K562 (cell line): ENCODE results near the gene NRG3. TPM values are rescaled to one million over a fixed set of nuclear protein-coding genes. Genes with fewer than 3 reads are reported as not detected.

ENCODE experiments used
- ATAC-seq: fragments of 200-7000 bp; cut with Tn5 transposase; 3 replicates; pipeline ENCODE4 v1.9.1; 2020; ENCODE audit warnings: moderate library complexity
- BruUV-seq: library from RNA; stranded (reverse); fragments of 400-500 nt; replicated peaks from 2 replicates; lab custom pipeline; 2021; lab: Mats Ljungman, UMichigan
- CTCF ChIA-PET: fragments of 300-600 bp; formaldehyde crosslinking; extraction: SDS; loops from one replicate; lab custom pipeline; 2021; ENCODE audit warnings: low intra/inter-chr PET ratio; lab: Yijun Ruan, JAX
- POLR2A ChIA-PET: fragments of 300-600, 350-650 bp; sonication (Branson Sonifier 250); formaldehyde crosslinking; extraction: SDS; loops from one replicate; lab custom pipeline; 2021; ENCODE audit warnings: antibody characterized with exemption, inconsistent platforms; lab: Yijun Ruan, JAX
- DNase-seq, 4 experiments: peaks; one replicate each; pipeline versions ENCODE4 v3.0.0 to v3.0.0-alpha.2; 2011 to 2018; ENCODE audit warnings: low spot score in 3 of 4, mixed read lengths in 3 of 4; ENCODE audit errors: extremely low read depth in 1 of 4
- FAIRE-seq: peaks from 2 replicates; lab custom pipeline; 2011; peaks lifted over from hg19 to GRCh38; lab: Jason Lieb, UNC
- H2AFZ ChIP-seq: 2 replicates; pipeline ENCODE4 v1.6.0; 2011; ENCODE audit warnings: low read depth, low read length, control low read depth, inconsistent platforms
- H3K27ac ChIP-seq: fragments of 200-600 bp; 3 replicates; pipeline ENCODE4 v1.8.0; 2011; ENCODE audit warnings: low read depth, mild to moderate bottlenecking, control low read depth, inconsistent platforms, low read length, moderate library complexity, mixed read lengths; ENCODE audit errors: extremely low read depth
- H3K27me3 ChIP-seq, 2 experiments: fragments of 300-600 bp in 1 of 2; 2 replicates in 1 of 2; 3 replicates in 1 of 2; pipeline versions ENCODE4 v1.6.0 to v1.8.0; 2011; ENCODE audit warnings: inconsistent platforms in 2 of 2, low read length in 2 of 2, mild to moderate bottlenecking in 1 of 2, mixed read lengths in 1 of 2, moderate library complexity in 1 of 2; ENCODE audit not compliant: control insufficient read depth in 2 of 2, insufficient read depth in 2 of 2
- H3K36me3 ChIP-seq: fragments of 300-600 bp; 3 replicates; pipeline ENCODE4 v1.8.0; 2011; ENCODE audit warnings: mild to moderate bottlenecking, low read length, inconsistent platforms; ENCODE audit not compliant: control insufficient read depth, insufficient read depth
- H3K4me1 ChIP-seq, 2 experiments: fragments of 200-600 bp in 1 of 2; replicated peaks in 1 of 2; 2 replicates in 1 of 2; 3 replicates in 1 of 2; pipeline versions ENCODE4 v1.5.1 to v1.8.0; 2011; ENCODE audit warnings: inconsistent platforms in 2 of 2, low read length in 2 of 2, mild to moderate bottlenecking in 1 of 2, mixed read lengths in 1 of 2, moderate library complexity in 1 of 2; ENCODE audit not compliant: control insufficient read depth in 2 of 2, insufficient read depth in 2 of 2
- H3K4me2 ChIP-seq: 2 replicates; pipeline ENCODE4 v1.6.1; 2011; ENCODE audit warnings: low read length, control low read depth, inconsistent platforms, mixed read lengths; ENCODE audit not compliant: insufficient read depth
- H3K4me3 ChIP-seq: fragments of 200-600 bp; sonication (generic), shearing (Covaris generic); 2 replicates; pipeline ENCODE4 v1.5.1; 2016; ENCODE audit warnings: control low read depth, inconsistent platforms
- H3K79me2 ChIP-seq: fragments of 200-600 bp; 3 replicates; pipeline ENCODE4 v1.8.0; 2011; ENCODE audit warnings: low read length, inconsistent platforms; ENCODE audit not compliant: control insufficient read depth, insufficient read depth
- H3K9ac ChIP-seq, 2 experiments: 2 replicates each; pipeline versions ENCODE4 v1.6.0 to v1.6.1; 2011; ENCODE audit warnings: low read depth in 2 of 2, low read length in 2 of 2, control low read depth in 1 of 2, inconsistent platforms in 1 of 2, mild to moderate bottlenecking in 1 of 2, mixed read lengths in 1 of 2; ENCODE audit not compliant: insufficient read depth in 1 of 2
- H3K9me1 ChIP-seq: one replicate; pipeline ENCODE4 v1.6.0; 2011; ENCODE audit warnings: inconsistent platforms, mild to moderate bottlenecking, low read length, moderate library complexity; ENCODE audit not compliant: control insufficient read depth, insufficient read depth
- H3K9me3 ChIP-seq: replicated peaks from 2 replicates; pipeline ENCODE4 v1.5.1; 2011; ENCODE audit warnings: low read depth, low read length, inconsistent platforms; ENCODE audit not compliant: control insufficient read depth, insufficient read depth
- H4K20me1 ChIP-seq: replicated peaks from 2 replicates; pipeline ENCODE4 v1.6.1; 2011; ENCODE audit warnings: low read length, inconsistent platforms, mixed read lengths; ENCODE audit not compliant: control insufficient read depth, insufficient read depth
- ERF ChIP-seq: fragments of 450-650 bp; formaldehyde crosslinking; IDR thresholded peaks from 2 replicates; pipeline ENCODE4 v1.4.0; 2020; ENCODE audit warnings: mild to moderate bottlenecking, mixed read lengths
- POLR3G ChIP-seq: IDR thresholded peaks from 2 replicates; pipeline ENCODE4 v1.6.1; 2011; ENCODE audit not compliant: insufficient read length, insufficient replicate concordance; ENCODE audit errors: extremely low read depth
- POU5F1 ChIP-seq: fragments of 150-350 bp; IDR thresholded peaks from 2 replicates; pipeline ENCODE4 v1.6.1; 2014; ENCODE audit warnings: borderline replicate concordance, low read length, low read depth, mild to moderate bottlenecking; ENCODE audit not compliant: partially characterized antibody
- RCOR1 ChIP-seq, 2 experiments: IDR thresholded peaks; 2 replicates each; pipeline ENCODE4 v1.6.1; 2012; ENCODE audit warnings: low read depth in 2 of 2, low read length in 2 of 2, borderline replicate concordance in 1 of 2, improper control_type of control experiment in 1 of 2
- ZKSCAN1 ChIP-seq: fragments of 150-350 bp; IDR thresholded peaks from 2 replicates; pipeline ENCODE4 v1.6.1; 2016; ENCODE audit warnings: low read depth, low read length
- WGBS: fragments of 100-300 bp; shearing (Covaris generic); methylation state at CpG from one replicate; pipeline ENCODE4 v1.1.6; 2016; ENCODE audit warnings: low coverage, mixed read lengths; ENCODE audit not compliant: insufficient coverage; ENCODE audit errors: missing lambda C conversion rate; 5-methylcytosine and 5-hydroxymethylcytosine counted together
- in situ Hi-C: fragments of 300-500 bp; cut with MboI; formaldehyde crosslinking; loops from 4 replicates; pipeline ENCODE4 v1.15.0; 2018; ENCODE audit warnings: inconsistent platforms, mixed read lengths
- intact Hi-C: fragments of 100-400 bp; cut with micrococcal nuclease; formaldehyde crosslinking; loops from 2 replicates; pipeline ENCODE4 v1.14.2; 2022
- polyA plus RNA-seq, 8 experiments: library from polyadenylated mRNA; depleted of rRNA in 4 of 8; stranded (reverse) in 5 of 8; unstranded in 3 of 8; fragments of >200 nt; fragmentation: Nextera tagmentation in 2 of 8; fragmentation: Illumina TruSeq in 1 of 8; extraction: Ambion mirVana in 2 of 8; extraction: Trizol in 1 of 8; gene quantifications; 2 replicates each; pipeline versions ENCODE4 v1.2.1 to v1.2.3, GENCODE V29; 2011 to 2014; ENCODE audit warnings: inconsistent platforms in 1 of 8, missing spikeins in 1 of 8
- total RNA-seq, 7 experiments: library from RNA; depleted of rRNA in 6 of 7; stranded (reverse); fragments of >200 nt in 6 of 7; fragmentation: Illumina TruSeq in 2 of 7; extraction: Trizol in 2 of 7; gene quantifications; 2 replicates each; pipeline versions ENCODE4 v1.2.1 to v1.2.3, GENCODE V29; 2011 to 2021; ENCODE audit warnings: low replicate concordance in 1 of 7
- TF ChIP-seq, protein P1 (sequence below), 2 experiments: fragments of 200-800 bp in 1 of 2; sonication (Bioruptor generic) in 1 of 2; sonication (generic) in 1 of 2; formaldehyde crosslinking in 1 of 2; IDR thresholded peaks in 1 of 2; conservative IDR thresholded peaks in 1 of 2; 2 replicates each; pipeline versions ENCODE4 v1.5.0 to v1.6.1; 2016 to 2020; ENCODE audit warnings: missing compliant biosample characterization in 1 of 2, missing genetic modification characterization in 1 of 2, missing genetic modification reagents in 1 of 2

Gene NRG3
- total and polyA plus RNA-seq, 9 of the 15 experiments (the other 6 are each of a cell fraction or from before 2014, with no cell fraction given) = not detected

DNA sequence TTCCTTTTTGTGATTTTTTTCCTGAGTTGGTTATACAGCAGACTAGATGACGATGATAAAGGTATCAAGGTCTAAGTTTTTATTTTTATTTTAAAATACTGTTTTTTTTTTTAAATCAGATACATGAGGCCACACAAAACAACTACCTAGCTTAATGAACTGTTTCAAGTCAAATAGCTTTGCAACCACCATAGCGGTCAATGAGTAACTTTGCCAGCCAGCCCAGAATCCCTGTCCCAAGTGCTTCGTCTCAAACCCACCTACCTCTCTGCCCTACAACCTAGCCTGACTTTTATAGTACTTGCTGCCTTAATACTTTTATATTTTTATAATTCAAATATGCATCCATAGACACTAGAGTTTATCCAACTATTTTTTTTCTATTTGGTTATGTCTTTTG, 676.5 kb downstream of the NRG3 start:
- Histone ChIP-seq H3K27me3 (no peaks in the 10 kb centered on the region), H3K4me3 (no peak overlapping the region), H3K9me3 (no peaks in the 10 kb centered on the region), H3K4me2 (no peak overlapping the region), H3K4me1 (no peaks in the 10 kb centered on the region), H2AFZ (no peak overlapping the region), H3K36me3 (no peaks in the 10 kb centered on the region), H3K27ac (no peak overlapping the region), H3K79me2 (no peaks in the 10 kb centered on the region), H3K9me1 (no peaks in the 10 kb centered on the region), H4K20me1 (no peaks in the 10 kb centered on the region), H3K9ac (no peak overlapping the region)
- no peak for TF ChIP-seq RCOR1 (IDR thresholded peaks at IDR 0.05; ENCODE audit: borderline replicate concordance in 1 of 2, low read depth in 2 of 2, low read length in 2 of 2)
- no peak for TF ChIP-seq ERF (CRISPR knock-in tag)
- TF ChIP-seq POLR3G = no peak
- no peak for TF ChIP-seq POU5F1
- TF ChIP-seq, protein P1, sequence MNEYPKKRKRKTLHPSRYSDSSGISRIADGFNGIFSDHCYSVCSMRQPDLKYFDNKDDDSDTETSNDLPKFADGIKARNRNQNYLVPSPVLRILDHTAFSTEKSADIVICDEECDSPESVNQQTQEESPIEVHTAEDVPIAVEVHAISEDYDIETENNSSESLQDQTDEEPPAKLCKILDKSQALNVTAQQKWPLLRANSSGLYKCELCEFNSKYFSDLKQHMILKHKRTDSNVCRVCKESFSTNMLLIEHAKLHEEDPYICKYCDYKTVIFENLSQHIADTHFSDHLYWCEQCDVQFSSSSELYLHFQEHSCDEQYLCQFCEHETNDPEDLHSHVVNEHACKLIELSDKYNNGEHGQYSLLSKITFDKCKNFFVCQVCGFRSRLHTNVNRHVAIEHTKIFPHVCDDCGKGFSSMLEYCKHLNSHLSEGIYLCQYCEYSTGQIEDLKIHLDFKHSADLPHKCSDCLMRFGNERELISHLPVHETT (CRISPR knock-in tag; conservative IDR thresholded peaks at IDR 0.05 in 1 of 2, IDR thresholded peaks at IDR 0.05 in 1 of 2) = no peak
- no peak for TF ChIP-seq ZKSCAN1
- DNase-seq = no peak
- no peak for ATAC-seq
- FAIRE-seq = no peak
- BruUV-seq = no TSS peak
- intact Hi-C loops = no loop called here
- WGBS = 0% methylated on average over 3 of the region's 3 CpGs
- in situ Hi-C loops = no loop called here
- CTCF ChIA-PET = no interaction called here
- POLR2A ChIA-PET = no interaction called here
